Measurements from ENCODE around the gene NBEAL1.
A peak's percentile ranks its signal among the peaks of the same experiment; 100 is the strongest.
"Not testable (repeated sequence)": the region's sequence is repeated elsewhere in the genome, so short reads cannot be mapped to it uniquely, and the experiment has no call there.

NBEAL1 gene

GRCh38 chr2:203237346-203238238, 222.9 kb downstream of the NBEAL1 start:
- Histone ChIP-seq H3K27me3 (ENCODE audit: low read depth, low read length) (no peaks in the 10 kb centered on the region), H3K36me3 (ENCODE audit: control insufficient read depth in 1 of 2, insufficient read depth in 2 of 2, low read length in 2 of 2) (peaks cover 0 to 4% of the 10 kb centered on the region in 2 donors), H3K9me3 (ENCODE audit: control insufficient read depth in 1 of 2, low read length in 2 of 2) (no peaks in the 10 kb centered on the region), H3K4me3 (ENCODE audit: low read depth in 1 of 2, low read length in 2 of 2) (peak overlapping the region; percentile 90 to 98), H3K4me1 (ENCODE audit: control insufficient read depth in 1 of 2, insufficient read depth in 2 of 2, low read length in 2 of 2) (peaks cover 5 to 18% of the 10 kb centered on the region in 2 donors), H3K27ac (ENCODE audit: low read length) (no peak overlapping the region)

- Histone ChIP-seq H3K27ac (ENCODE audit: low read length) (peak overlapping the region; percentile 91), H3K9me3 (ENCODE audit: control insufficient read depth in 1 of 2, low read length in 2 of 2) (no peaks in the 10 kb centered on the region), H3K4me3 (ENCODE audit: low read depth in 1 of 2, low read length in 2 of 2) (peak overlapping the region; percentile 90 to 98), H3K4me1 (ENCODE audit: control insufficient read depth in 1 of 2, insufficient read depth in 2 of 2, low read length in 2 of 2) (peaks cover 5 to 18% of the 10 kb centered on the region in 2 donors), H3K27me3 (ENCODE audit: low read depth, low read length) (no peaks in the 10 kb centered on the region), H3K36me3 (ENCODE audit: control insufficient read depth in 1 of 2, insufficient read depth in 2 of 2, low read length in 2 of 2) (peaks cover 0 to 9% of the 10 kb centered on the region in 2 donors)
Measured at GRCh38 chr2:203238292-203238703, 223.6 kb downstream of the NBEAL1 start.

- peaks cover 0 to 14% of the 10 kb centered on the region in 2 donors for H3K36me3 ChIP-seq (ENCODE audit: control insufficient read depth in 1 of 2, insufficient read depth in 2 of 2, low read length in 2 of 2)
- peak within 1 kb of the TSS; percentile 90 to 98 for H3K4me3 ChIP-seq (ENCODE audit: low read depth in 1 of 2, low read length in 2 of 2)
- no peaks in the 10 kb centered on the region for H3K9me3 ChIP-seq (ENCODE audit: control insufficient read depth in 1 of 2, low read length in 2 of 2)
- no peaks in the 10 kb centered on the region for H3K27me3 ChIP-seq (ENCODE audit: low read depth, low read length)
- peaks cover 5 to 18% of the 10 kb centered on the region in 2 donors for H3K4me1 ChIP-seq (ENCODE audit: control insufficient read depth in 1 of 2, insufficient read depth in 2 of 2, low read length in 2 of 2)
- H3K27ac ChIP-seq (ENCODE audit: low read length), result peak within 1 kb of the TSS; percentile 91
Measured at GRCh38 chr2:203238704-203239526, 224.2 kb downstream of the NBEAL1 start, which contains the start of gene CYP20A1. Gene CYP20A1, plus strand, starts transcription at chr2:203239018. Its CDS starts 45 bp downstream, at chr2:203239063.

DNA sequence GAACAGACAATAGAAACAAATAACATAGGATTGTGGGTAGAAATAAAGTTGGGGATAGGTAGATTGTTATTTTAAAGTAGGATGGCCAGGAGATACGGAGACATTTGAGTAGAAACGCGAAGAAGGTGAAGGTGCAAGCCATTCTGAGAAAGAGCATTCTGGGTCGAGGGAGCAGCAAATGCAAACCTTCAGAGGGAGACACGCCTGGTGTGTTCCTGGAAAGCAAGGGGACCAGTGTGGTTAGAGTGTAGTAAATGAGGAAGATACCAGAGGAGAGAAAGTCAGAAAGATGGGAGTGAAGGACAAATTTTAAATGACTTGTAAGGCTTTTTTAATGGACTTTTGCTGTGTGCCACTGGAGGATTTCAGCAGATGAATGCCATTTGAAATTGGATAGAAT, 225.8 kb downstream of the NBEAL1 start:
- Histone ChIP-seq H3K27me3 (ENCODE audit: low read depth, low read length) (no peaks in the 10 kb centered on the region), H3K4me1 (ENCODE audit: control insufficient read depth in 1 of 2, insufficient read depth in 2 of 2, low read length in 2 of 2) (peaks cover 5 to 18% of the 10 kb centered on the region in 2 donors), H3K4me3 (ENCODE audit: low read depth in 1 of 2, low read length in 2 of 2) (peak overlapping the region; percentile 90 to 98), H3K9me3 (ENCODE audit: control insufficient read depth in 1 of 2, low read length in 2 of 2) (no peaks in the 10 kb centered on the region), H3K36me3 (ENCODE audit: control insufficient read depth in 1 of 2, insufficient read depth in 2 of 2, low read length in 2 of 2) (peaks cover 0 to 20% of the 10 kb centered on the region in 2 donors), H3K27ac (ENCODE audit: low read length) (no peak overlapping the region)

DNA sequence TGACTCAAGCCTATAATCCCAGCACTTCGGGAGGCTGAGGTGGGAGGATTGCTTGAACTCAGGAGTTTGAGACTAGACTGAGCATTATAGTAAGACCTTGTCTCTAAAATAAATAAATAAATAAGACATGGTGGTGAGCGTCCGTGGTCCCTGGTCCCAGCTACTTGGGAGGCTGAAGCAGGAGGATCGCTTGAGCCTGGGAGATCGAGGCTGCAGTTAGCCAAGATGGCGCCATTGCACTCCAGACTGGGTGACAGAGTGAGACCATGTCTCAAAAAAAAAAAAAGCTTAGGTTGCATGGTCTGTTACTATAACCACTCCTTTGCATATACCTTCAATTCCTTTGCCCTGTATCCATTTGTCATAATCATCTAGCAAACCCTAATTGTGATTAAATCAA, 227.8 kb downstream of the NBEAL1 start:
- H3K9me3 ChIP-seq (ENCODE audit: control insufficient read depth in 1 of 2, low read length in 2 of 2), result no peaks in the 10 kb centered on the region
- H3K4me1 ChIP-seq (ENCODE audit: control insufficient read depth in 1 of 2, insufficient read depth in 2 of 2, low read length in 2 of 2), result peaks cover 5 to 18% of the 10 kb centered on the region in 2 donors
- H3K36me3 ChIP-seq (ENCODE audit: control insufficient read depth in 1 of 2, insufficient read depth in 2 of 2, low read length in 2 of 2), result peaks cover 0 to 23% of the 10 kb centered on the region in 2 donors
- H3K27ac ChIP-seq (ENCODE audit: low read length), result no peak overlapping the region
- H3K4me3 ChIP-seq (ENCODE audit: low read depth in 1 of 2, low read length in 2 of 2), result no peak overlapping the region
- H3K27me3 ChIP-seq (ENCODE audit: low read depth, low read length), result no peaks in the 10 kb centered on the region

DNA sequence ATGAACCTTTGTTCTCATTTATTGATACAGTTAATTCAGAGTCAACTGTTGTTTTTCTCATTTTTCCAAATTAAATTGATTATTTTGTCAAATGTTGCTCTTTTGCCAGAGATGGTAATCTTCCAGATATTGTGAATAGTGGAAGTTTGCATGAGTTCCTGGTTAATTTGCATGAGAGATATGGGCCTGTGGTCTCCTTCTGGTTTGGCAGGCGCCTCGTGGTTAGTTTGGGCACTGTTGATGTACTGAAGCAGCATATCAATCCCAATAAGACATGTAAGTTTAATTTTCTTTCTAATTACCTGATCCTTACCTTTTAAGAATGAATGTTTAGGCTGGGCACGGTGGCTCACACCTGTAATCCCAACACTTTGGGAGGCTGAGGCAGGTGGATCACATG, 232.0 kb downstream of the NBEAL1 start:
- Histone ChIP-seq H3K4me3 (ENCODE audit: low read depth in 1 of 2, low read length in 2 of 2) (no peak overlapping the region), H3K4me1 (ENCODE audit: control insufficient read depth in 1 of 2, insufficient read depth in 2 of 2, low read length in 2 of 2) (no peaks in the 10 kb centered on the region), H3K27me3 (ENCODE audit: low read depth, low read length) (no peaks in the 10 kb centered on the region), H3K27ac (ENCODE audit: low read length) (no peak overlapping the region), H3K36me3 (ENCODE audit: control insufficient read depth in 1 of 2, insufficient read depth in 2 of 2, low read length in 2 of 2) (peaks cover 0 to 26% of the 10 kb centered on the region in 2 donors), H3K9me3 (ENCODE audit: control insufficient read depth in 1 of 2, low read length in 2 of 2) (no peaks in the 10 kb centered on the region)

- Histone ChIP-seq H3K36me3 (ENCODE audit: control insufficient read depth in 1 of 2, insufficient read depth in 2 of 2, low read length in 2 of 2) (peaks cover 9 to 26% of the 10 kb centered on the region in 2 donors), H3K27me3 (ENCODE audit: low read depth, low read length) (no peaks in the 10 kb centered on the region), H3K4me3 (ENCODE audit: low read depth in 1 of 2, low read length in 2 of 2) (no peak overlapping the region), H3K27ac (ENCODE audit: low read length) (no peak overlapping the region), H3K9me3 (ENCODE audit: control insufficient read depth in 1 of 2, low read length in 2 of 2) (no peaks in the 10 kb centered on the region), H3K4me1 (ENCODE audit: control insufficient read depth in 1 of 2, insufficient read depth in 2 of 2, low read length in 2 of 2) (no peaks in the 10 kb centered on the region)
Measured at GRCh38 chr2:203252818-203253217, 238.1 kb downstream of the NBEAL1 start.

DNA sequence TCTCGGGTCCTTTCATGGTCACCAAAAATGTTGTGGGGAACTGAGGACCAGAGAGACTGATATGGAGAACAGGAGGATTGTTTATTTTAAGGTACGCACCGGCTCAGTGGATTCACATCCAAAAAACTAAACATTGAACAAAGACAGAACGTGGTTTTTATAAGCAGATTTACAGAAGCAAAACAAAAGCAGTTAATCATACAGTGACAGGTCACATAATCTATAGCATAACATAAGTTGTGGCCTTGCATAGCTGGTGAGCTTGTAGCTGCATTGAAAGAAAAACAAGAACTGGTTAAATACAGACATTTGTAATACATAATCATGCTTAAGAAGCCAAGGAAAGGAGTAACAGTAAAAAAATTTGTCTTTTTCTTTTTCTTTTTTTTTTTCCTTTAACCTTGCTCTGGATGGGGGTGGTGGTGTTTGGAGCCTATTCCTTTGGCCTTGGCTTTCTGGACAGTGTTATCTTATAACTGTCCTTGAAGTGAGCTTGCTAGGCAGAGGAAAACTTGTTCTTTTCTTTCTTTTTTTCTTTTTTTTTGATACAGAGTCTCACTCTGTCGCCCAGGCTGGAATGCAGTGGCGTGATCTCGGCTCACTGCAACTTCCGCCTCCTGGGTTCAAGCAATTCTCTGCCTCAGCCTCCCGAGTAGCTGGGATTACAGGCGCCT, 238.9 kb downstream of the NBEAL1 start:
- H3K27ac ChIP-seq (ENCODE audit: low read length); H3K4me3 ChIP-seq (ENCODE audit: low read depth in 1 of 2, low read length in 2 of 2); H3K9me3 ChIP-seq (ENCODE audit: control insufficient read depth in 1 of 2, low read length in 2 of 2); H3K27me3 ChIP-seq (ENCODE audit: low read depth, low read length); H3K4me1 ChIP-seq (ENCODE audit: control insufficient read depth in 1 of 2, insufficient read depth in 2 of 2, low read length in 2 of 2): not testable (repeated sequence)
- H3K36me3 ChIP-seq (ENCODE audit: control insufficient read depth in 1 of 2, insufficient read depth in 2 of 2, low read length in 2 of 2), result peaks cover 9 to 27% of the 10 kb centered on the region in 2 donors

DNA sequence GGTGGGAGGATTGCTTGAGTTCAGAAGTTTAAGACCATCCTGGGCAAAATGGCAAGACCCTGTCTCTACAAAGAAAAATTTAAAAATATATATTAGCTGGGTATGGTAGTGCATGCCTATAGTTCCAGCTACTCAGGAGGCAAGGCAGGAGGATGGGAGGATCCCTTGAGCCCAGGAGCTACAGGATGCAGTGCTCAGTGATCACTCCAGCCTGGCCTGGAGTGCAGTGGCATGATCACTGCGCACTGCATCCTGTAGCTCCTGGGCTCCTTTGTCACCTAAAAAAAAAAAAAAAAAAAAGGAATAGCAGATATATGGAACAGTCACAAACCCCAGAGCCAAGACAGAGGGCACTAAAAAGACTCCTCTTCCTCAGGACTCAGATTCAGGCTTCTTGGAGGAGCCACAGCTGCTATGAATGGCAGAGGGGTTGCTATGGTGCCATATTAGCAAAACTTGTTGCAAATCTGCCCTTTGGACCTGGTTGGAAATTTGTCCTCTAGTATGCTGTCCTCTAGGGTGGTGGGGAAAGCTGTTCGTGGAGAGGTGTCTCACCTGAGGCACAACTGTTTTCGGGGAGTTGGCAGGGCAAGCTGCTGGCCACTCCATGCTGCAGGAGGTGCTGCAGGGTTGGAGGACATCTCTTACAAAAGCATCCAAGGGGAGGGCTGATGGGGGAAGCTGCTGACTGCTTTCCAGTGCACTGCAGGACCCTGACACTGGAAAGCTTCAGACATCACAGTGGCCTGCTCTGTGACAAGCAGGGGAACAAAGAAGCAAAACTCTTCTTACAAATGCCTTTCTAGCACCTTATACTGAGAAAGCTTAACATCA, 246.9 kb downstream of the NBEAL1 start:
- Histone ChIP-seq H3K4me1 (ENCODE audit: control insufficient read depth in 1 of 2, insufficient read depth in 2 of 2, low read length in 2 of 2) (no peaks in the 10 kb centered on the region), H3K27ac (ENCODE audit: low read length) (no peak overlapping the region), H3K4me3 (ENCODE audit: low read depth in 1 of 2, low read length in 2 of 2) (no peak overlapping the region), H3K27me3 (ENCODE audit: low read depth, low read length) (no peaks in the 10 kb centered on the region), H3K36me3 (ENCODE audit: control insufficient read depth in 1 of 2, insufficient read depth in 2 of 2, low read length in 2 of 2) (peaks cover 9 to 21% of the 10 kb centered on the region in 2 donors), H3K9me3 (ENCODE audit: control insufficient read depth in 1 of 2, low read length in 2 of 2) (no peaks in the 10 kb centered on the region)

Measured in muscle layer of duodenum (tissue), 2 donors.